NCI-H146 treated with DMSO at 0.1 percent for 48 hours (cell line): ENCODE data around the gene ZNF423.
A peak's percentile ranks its signal among the peaks of the same experiment; 100 is the strongest.

Experiments used
- DNase-seq: peaks from one replicate; lab custom pipeline; 2025; ENCODE audit not compliant: unreplicated experiment; lab: John Stamatoyannopoulos, UW

ZNF423 gene

GRCh38 chr16:49454426-49455180, 401.3 kb downstream of the ZNF423 start:
- DNase-seq: no peak

GRCh38 chr16:49453983-49454382, 401.9 kb downstream of the ZNF423 start:
- DNase-seq: no peak

- no peak for DNase-seq
Measured at GRCh38 chr16:49453021-49453420, 402.9 kb downstream of the ZNF423 start.

GRCh38 chr16:49452578-49452977, 403.3 kb downstream of the ZNF423 start:
- peak; percentile 36 for DNase-seq

GRCh38 chr16:49452108-49452507, 403.8 kb downstream of the ZNF423 start:
- no peak for DNase-seq

- no peak for DNase-seq
Measured at GRCh38 chr16:49446805-49447204, 409.1 kb downstream of the ZNF423 start.

- no peak for DNase-seq
Measured at GRCh38 chr16:49443576-49443975, 412.3 kb downstream of the ZNF423 start.

GRCh38 chr16:49442805-49443204, 413.1 kb downstream of the ZNF423 start:
- no peak for DNase-seq

GRCh38 chr16:49441366-49441780, 414.5 kb downstream of the ZNF423 start:
- peak; percentile 75 for DNase-seq

GRCh38 chr16:49440156-49441065, 415.5 kb downstream of the ZNF423 start:
- no peak for DNase-seq

GRCh38 chr16:49439676-49440075, 416.2 kb downstream of the ZNF423 start:
- no peak for DNase-seq

GRCh38 chr16:49439050-49439449, 416.9 kb downstream of the ZNF423 start:
- no peak for DNase-seq
